Epithelial cell of prostate (primary cell): Measurements from ENCODE around the gene FAT3.

Experiments used
- DNase-seq: peaks from one replicate; pipeline ENCODE4 v3.0.0-alpha.2; 2011; ENCODE audit warnings: low read depth, low spot score
- H3K27ac ChIP-seq: fragments of 450-650 bp; 2 replicates; pipeline ENCODE4 v1.5.1; 2017; ENCODE audit warnings: mild to moderate bottlenecking

The FAT3 gene

DNA sequence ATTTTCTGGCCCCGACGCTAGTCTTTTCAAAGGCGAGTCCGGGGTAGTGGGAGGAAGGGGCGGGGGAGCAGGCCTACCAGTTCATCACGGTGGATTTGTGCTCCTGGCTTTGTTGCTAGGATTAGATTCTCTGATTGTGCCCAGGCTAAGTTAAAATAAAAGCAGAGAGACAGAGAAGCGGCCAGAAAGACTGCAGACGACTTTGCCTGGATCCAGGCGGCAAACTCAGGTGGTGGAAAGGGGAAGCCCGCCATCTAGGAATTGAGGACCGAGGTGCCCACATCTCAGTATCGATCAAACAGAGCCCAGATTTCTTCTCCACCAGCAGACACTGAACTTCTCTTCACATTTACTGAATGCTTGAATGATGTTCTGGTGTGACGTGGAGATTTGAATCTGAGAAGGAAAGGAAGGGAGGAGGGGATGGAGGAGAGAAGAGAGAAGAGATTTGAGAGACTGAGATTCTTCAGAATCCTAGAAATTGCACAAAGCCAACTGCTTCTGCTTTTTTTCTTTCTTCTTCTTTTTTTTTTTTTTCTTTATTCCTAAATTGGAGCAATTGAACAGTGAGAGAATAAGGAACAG lies 2.7 kb downstream of the FAT3 start:
- no peak for DNase-seq
- H3K27ac ChIP-seq = no peak overlapping the region

DNA sequence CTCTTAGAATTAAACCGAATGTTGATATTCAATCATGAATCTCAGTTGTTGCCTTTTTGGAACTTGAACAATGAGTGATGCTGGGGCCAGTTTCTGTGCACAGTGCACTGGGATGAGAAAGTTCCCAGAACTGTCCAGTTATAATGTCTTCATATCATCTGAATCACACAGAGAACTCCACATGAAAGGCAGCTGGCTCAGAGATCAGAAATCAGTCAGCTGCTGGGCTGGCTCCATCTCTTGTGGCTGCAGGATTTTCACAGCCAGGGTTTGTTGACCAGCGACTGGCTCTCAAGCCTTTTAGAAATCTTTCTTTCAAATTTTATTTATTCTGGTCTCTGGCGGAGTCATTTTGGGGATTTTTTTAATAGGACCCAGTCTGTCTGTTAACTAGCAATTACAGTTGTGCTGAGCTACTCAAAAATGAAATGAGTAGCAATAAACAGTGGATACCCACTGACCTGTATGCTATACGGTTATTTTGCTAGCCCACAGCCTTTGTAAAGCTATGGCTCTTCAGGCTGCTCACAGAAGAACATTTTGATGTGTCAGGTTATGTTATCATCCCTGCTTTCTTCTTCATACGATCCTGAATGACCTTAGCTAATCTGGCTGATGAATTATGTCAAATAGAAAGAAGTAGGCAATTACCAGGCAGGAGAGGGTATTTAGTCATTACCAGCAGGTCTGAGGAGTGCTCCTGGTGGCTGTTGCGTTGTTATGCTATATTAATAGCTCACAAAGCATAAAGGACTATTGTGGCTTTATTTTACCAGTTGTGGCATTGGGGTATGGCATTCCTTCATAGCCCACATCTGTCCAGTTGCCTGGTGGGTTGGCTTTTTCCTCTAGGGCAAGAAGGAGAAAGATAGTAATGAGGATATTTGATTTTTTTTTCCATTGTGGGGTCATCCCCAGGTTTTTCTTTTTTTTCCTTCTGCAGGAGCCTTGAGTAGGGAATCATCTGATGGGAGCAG lies 3.6 kb downstream of the FAT3 start:
- no peak overlapping the region for H3K27ac ChIP-seq
- DNase-seq = no peak

DNA sequence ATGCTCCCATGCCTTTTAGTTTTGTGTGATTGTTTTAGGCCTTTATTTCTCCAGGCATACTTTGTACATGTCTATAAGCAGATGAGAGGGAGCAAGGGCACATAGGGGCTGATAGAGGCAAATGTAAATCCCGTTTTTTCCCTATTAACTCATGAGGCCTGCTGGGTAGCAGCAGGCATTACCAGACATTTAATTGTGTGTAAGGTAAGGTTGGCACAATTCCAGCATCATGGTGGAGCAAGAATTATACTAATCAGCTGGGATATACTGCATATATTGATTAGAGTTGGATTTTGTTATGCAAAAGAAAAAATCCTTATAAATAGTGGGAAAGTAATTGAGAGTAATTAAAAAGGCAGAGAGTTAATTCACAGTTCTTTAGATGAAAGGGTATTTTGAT lies 12.2 kb downstream of the FAT3 start:
- no peak overlapping the region for H3K27ac ChIP-seq
- DNase-seq = no peak

DNA sequence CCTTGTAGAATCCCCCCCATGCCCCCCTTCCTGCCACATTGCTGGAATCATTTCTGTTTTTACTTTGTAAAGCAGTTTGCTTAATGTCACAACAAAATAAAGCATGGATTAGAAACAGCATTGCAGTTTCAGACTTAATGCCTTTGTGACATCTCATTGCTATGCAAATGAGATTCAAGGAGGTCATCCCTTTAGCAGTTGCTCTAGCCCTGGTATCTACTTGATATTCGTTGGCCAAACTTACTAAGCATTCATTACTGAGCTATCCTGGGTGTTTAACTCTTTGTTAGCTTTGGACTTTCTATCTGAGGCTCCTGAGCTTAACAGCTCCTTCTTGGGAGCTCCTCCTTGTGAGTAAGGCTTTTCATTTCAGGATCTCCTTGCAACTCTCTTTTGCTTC lies 16.3 kb downstream of the FAT3 start:
- DNase-seq = no peak
- no peak overlapping the region for H3K27ac ChIP-seq

DNA sequence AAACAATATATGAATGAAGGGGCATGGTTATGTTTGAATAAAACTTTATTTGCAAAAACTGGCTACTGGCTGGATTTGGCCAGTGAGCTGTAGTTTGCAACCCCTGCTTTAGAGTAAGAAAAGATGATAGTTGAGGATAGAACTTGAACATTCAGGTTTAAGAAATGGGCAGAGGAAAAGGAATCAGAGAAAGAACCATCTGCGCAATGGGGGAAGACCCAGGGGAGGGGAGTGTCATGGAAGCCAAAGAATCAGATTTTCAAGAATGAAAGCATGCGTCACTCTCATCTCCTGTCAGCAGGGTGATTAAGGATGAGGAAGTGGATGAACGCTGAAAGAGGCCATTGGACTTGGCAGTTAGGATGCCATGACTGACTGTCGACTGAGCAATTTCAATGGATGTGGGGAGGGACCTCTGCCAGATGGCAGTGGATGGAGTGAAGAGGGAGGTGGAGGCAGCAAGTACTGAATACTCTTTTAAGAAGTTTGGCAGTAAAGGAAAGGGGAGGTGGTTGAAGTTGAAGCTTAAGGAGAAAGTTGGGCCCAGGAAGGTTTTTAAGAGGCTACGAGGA lies 21.2 kb downstream of the FAT3 start:
- DNase-seq = no peak

DNA sequence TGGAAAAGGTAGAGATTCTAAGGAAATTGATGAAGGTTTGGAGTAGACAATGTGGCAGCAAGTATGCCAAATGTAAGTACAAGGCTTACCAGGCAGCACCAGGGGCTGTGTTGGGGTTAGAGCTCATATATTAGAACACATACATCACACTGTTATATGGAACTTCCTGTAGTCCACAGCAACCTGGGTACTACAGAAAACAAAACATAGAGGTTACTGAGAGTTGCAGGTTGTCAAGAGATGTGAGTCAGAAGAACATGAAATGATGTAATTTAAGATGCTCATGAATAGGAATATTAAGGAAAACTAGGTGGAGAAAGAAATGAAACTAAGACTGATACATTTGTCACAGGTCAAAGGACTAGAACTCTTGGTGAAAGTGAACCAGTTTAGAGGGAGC lies 22.0 kb downstream of the FAT3 start:
- DNase-seq = peak; percentile 14
- H3K27ac ChIP-seq = no peak overlapping the region

More for the DNA sequence above, 21.2 kb downstream of the FAT3 start:
- no peak overlapping the region for H3K27ac ChIP-seq

DNA sequence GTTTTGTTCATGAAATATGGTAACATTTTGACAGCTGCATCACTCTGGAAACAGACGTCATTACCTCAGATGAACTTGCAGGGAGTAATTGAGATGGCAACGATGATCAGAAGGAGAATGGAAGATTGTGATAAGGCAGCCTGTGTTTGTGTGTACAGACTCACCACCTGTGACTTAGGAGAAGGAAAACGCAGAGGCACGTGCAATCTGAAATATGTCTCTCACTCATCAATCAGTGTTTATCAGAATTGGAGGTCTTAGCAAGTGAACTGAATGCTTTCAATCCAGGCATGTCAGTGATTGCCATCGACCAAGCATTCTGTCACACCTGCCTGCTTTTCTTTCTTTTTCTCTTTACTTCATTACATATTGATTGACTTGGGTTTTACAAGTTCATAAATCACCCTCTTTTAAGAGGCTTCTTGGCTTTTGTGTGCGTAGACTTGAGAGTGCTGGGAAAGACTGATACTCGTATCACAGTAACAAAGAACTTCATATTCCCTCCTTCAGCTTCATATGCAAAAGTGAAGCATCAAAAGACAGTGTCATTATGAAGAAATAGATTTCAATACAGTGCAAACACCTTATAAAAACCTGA lies 24.6 kb downstream of the FAT3 start:
- H3K27ac ChIP-seq = no peak overlapping the region
- DNase-seq = no peak

DNA sequence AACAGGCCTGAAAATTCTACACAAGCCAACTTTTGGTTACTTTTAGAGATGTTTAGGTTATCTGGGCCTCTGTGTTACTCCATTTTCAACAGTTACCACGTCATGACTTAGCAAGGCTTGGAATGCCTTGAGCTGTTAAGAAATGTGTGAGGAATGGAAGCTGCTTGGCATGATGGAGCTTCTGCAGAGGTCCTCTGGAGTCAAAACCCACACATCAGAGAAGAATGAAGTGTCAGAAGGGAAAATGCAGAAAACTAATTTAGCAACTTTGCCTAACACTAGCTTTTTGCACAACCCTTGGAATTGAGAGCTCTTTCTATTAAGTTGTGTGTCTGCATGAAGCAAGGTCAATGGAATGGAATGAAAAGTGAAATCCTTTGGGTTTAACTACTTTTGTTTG lies 27.4 kb downstream of the FAT3 start:
- no peak for DNase-seq
- no peak overlapping the region for H3K27ac ChIP-seq

DNA sequence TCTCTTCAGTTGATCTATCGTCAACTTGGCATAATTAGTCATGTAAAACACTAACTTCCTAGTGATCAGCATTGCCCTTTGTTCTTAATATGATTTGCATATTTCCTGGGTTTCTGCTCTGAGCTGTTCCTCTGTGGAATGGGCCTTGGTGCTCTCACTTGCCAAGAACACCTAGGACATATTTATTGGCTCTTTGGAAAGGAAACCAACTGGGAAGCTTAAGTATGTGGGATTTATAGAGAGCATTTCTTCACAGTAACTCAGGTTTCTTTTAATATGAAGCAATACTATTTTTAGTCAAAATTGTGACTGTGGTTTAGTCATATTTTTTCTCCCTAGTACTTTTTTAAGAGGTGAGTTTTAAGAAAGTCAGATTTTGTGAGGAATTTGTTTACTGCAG lies 28.8 kb downstream of the FAT3 start:
- DNase-seq = no peak
- H3K27ac ChIP-seq = no peak overlapping the region

DNA sequence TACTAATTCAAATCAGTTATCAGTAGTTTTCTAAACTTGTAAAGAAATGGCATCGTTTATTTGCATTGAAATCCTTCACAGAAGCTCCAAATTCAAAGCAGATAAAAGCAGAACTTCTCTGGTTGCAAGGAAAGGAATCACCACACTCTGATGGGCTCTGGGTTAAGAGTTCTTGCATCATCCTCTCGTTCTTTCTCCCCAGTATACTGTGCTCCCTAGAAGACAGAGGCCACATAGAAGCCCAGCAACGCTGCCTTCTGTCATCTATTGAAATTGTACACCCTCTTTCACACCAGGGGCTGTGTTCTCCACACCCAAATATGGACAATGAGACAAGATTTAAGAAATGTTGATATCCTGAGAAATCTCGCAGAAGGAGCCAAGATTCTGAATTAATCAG lies 29.3 kb downstream of the FAT3 start:
- no peak for DNase-seq
- no peak overlapping the region for H3K27ac ChIP-seq

DNA sequence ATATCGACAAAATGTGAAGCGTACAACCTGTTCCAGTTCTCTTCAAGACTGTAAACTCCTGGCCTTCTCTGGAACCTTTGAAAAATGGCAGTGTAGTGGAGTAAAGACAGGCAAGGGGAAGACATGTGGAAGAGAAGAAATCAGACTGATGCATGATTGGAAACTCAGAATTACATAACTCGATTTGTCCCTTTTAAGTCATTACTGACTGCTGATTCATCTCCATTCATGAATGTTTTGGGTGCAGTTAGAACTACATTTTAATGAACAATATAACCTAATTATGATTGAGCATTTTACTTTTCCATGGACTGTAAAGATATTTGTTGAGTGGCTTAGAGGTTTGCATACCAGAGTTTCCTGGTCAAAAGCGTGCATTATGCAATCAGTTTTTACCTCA lies 32.9 kb downstream of the FAT3 start:
- DNase-seq = no peak
- H3K27ac ChIP-seq = no peak overlapping the region

DNA sequence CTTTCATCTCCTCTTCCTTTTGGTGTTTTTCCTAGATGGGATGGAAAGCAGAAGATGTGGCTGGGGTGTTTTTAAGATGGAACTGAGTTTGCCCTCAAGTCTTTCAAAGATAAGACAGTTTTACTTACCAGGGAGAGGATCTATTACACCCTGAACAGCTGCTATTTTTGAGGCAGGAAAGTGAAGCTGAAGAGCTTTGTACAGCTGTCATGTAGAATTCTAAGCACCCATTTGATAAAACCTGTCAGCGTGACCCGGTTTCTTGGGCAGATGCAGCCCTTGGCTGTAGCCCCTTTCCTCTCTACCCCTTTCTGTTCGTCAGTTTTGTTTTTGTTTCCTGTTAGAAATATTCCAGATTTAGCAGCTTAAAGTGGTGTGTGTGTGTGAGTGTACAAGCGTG lies 35.2 kb downstream of the FAT3 start:
- no peak overlapping the region for H3K27ac ChIP-seq
- no peak for DNase-seq

DNA sequence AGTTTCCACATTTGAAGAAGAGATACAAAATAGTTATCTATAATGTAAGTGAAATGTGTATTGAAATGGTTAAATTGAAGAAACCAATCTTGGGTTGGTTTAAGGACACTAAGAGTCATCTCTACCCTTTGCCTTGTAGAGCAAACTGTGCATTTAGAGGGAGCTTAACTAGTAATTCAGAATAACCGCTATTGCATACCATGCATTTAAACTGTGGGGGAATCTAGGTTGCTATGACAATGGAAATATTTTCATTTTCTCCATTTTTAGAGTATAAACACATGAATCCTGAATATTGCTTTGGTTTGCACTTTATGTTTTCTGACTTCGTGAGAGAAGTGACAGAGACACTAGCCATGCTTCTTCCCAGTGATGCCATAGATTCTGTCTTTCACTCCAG lies 39.7 kb downstream of the FAT3 start:
- H3K27ac ChIP-seq = no peak overlapping the region

DNA sequence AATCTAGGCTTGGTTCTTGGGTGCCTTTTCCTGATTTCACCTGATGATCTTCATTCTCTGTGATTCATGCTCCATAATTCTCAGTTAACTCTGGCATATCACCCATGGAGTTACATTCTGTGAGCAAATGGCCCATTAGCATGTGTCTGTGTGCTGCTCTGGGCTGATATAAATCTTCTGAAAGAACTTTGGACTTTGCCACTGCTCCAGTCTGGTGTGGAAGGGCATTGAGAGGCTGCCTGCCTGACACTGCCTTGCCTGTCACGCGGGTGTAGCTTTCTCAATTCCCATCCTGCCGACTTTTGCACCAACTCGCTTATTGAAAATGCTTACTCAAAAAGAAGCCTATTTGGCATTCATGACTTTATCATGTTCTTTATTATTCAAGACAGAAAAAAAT lies 42.2 kb downstream of the FAT3 start:
- no peak overlapping the region for H3K27ac ChIP-seq
- DNase-seq = no peak

More for the DNA sequence above, 39.7 kb downstream of the FAT3 start:
- DNase-seq = no peak

DNA sequence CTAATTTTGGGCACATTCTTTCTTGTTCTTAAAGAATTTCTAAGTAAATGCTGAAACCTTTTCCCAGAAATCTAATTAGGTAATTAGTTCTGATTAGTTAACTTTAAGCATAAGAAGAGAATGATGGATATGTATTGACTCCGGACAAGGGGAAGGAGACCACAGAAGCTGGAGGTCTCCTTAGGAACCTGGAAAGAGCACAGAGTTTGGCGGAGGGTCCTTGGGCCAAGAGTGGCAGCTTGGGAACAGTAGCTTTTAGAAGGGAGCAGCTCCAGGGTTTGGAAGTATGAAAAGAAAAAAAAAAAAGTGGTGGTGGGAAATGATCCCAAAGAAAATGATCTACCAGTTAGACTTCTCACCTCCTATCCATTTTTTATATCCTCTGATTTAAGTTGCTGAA lies 42.7 kb downstream of the FAT3 start:
- H3K27ac ChIP-seq = no peak overlapping the region
- DNase-seq = no peak

DNA sequence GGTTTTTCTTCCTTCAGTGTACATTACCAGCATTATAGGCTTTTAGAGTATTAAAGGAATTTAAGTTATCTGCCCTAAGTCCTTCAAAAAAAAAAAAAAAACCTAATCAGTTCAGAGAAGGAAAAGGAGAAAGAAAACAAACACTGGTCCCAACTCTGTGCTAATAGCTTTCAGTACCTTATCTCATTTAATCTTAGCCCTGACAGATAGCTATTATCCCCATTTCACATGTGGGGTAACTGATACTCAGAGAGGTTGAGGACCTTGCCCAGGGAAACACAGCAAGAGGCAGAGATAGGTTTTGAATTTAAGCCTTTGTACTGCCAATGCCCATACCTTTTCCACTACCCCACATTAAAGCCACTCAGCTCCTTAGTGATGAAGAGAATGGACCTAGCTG lies 43.4 kb downstream of the FAT3 start:
- DNase-seq = no peak
- no peak overlapping the region for H3K27ac ChIP-seq

DNA sequence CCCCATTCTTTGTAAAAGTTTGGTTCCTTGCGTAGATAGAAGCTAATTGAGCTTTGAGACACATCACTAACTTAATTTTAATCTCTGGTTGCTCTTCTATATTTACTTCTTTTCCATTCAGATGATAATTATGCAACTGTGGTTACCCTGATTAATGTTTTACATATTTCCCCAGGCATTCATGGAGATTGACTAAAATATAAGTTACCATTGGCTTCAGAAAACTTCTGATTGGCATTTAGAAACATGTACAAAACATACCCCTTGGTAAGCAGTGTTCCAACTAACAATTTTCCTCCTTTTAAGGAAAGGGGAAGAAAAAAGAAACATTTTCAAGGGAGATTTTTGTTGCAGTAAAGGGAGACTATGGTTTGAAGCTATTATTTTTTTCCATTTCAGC lies 43.9 kb downstream of the FAT3 start:
- peak overlapping the region; percentile 1 for H3K27ac ChIP-seq
- no peak for DNase-seq

DNA sequence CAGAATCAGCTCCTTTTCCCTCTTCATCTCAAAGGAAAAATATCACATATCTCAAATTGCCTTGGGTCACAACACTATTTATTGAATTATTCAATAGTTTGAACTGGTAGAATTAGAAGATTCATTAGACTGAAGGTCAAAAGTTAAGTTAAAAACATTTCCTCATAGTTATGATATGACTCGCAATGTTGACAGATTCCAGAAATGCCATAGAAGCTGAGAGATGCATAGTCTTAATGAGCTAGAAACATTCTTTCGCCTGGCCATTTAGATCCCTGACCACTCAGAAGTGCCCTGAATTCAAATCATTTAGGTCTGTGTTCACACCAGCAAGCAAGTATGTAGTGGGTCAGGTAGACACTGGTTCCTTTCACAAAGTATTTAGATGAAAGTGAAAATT lies 44.4 kb downstream of the FAT3 start:
- no peak for DNase-seq
- H3K27ac ChIP-seq = peak overlapping the region; percentile 1

DNA sequence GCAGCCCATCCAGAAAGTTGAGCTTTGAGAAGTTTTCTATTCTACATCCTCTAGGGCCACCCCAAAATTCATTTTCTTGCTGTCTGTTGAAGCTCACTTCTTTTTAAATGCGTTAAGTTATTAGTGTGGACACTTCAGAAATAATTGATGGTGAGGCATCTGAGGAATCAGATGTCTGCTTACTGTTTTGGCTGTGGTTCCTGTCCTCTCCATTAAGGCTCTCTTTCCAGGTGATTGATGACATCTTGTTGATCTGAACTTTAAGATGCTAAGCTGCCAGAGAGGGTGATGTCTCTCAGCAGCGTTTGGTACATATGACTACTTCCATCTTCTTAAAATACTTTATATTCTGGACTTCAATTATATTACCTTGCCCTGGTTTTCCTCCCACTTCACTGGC lies 45.2 kb downstream of the FAT3 start:
- H3K27ac ChIP-seq = no peak overlapping the region

DNA sequence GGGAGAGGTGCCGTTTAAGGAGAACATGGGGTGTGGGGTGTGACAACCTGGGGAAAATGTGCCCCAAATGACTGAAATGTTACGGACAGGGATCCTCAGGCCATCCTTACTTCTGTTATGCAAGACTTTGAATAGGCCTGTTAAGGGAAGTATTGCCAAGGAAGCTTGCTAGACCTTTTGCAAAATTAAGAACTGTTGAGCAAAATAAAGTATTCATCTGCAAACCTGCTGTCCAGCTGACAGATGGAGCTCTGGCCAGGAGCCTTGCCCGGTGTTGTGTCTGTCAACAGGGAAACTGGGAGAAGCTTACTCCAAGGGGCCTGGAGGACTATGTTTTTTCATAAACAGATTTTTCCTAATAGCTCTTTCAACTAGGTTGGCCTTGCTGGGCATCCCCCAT lies 48.0 kb downstream of the FAT3 start:
- DNase-seq = no peak
- no peak overlapping the region for H3K27ac ChIP-seq

More for the DNA sequence above, 45.2 kb downstream of the FAT3 start:
- no peak for DNase-seq
